Colonic mucosa (tissue), 4 donors: ENCODE measurements around the gene EEF2K. TPM values are rescaled to one million over a fixed set of nuclear protein-coding genes. Genes with fewer than 3 reads are reported as not detected.

ENCODE experiments used
- DNase-seq: peaks from one replicate; pipeline ENCODE4 v3.0.0-alpha.2; 2020
- H3K27ac ChIP-seq: fragments of 200-600 bp; one replicate; pipeline ENCODE4 v1.8.0; 2021
- H3K27me3 ChIP-seq: fragments of 200-600 bp; one replicate; pipeline ENCODE4 v1.8.0; 2021
- H3K36me3 ChIP-seq: fragments of 200-600 bp; one replicate; pipeline ENCODE4 v1.8.0; 2021
- H3K4me1 ChIP-seq: fragments of 200-600 bp; one replicate; pipeline ENCODE4 v1.8.0; 2021; ENCODE audit warnings: mild to moderate bottlenecking
- H3K4me3 ChIP-seq: fragments of 200-600 bp; one replicate; pipeline ENCODE4 v1.8.0; 2021
- H3K9ac ChIP-seq, 2 donors: one replicate each; pipeline ENCODE4 v1.7.0; 2013; ENCODE audit warnings: control low read depth in 2 of 2, low read depth in 2 of 2, low read length in 2 of 2
- H3K9me3 ChIP-seq: fragments of 200-600 bp; one replicate; pipeline ENCODE4 v1.8.0; 2021
- CTCF ChIP-seq: fragments of 200-600 bp; IDR thresholded peaks from one replicate; pipeline ENCODE4 v1.8.0; 2022; ENCODE audit warnings: antibody characterized with exemption, mild to moderate bottlenecking
- intact Hi-C: fragments of 100-400 bp; cut with DNase I; formaldehyde crosslinking; loops from one replicate; pipeline ENCODE4 v1.14.1; 2022
- total RNA-seq, 2 donors: library from RNA; stranded (reverse); fragmentation: NEBNext Ultra II Directional in 1 of 2; extraction: Animal tissue kit (Norgen Biotek cat#: 25700) in 1 of 2; gene quantifications; one replicate each; pipeline ENCODE4 v1.2.1, GENCODE V29; 2021
- donor health status: healthy.
- donor health status: DM: no; HTN: no; CAD: no.
- donor health status: DM: no; HTN: no; CAD: no.

EEF2K gene
- 10 to 100 TPM; 25.8 to 53.4 TPM for total RNA-seq

GRCh38 chr16:22206013-22206841 is at the start of gene EEF2K:
Gene EEF2K, plus strand, starts transcription at chr16:22206278. Its CDS starts 19,452 bp downstream, at chr16:22225730.
- Histone ChIP-seq H3K9me3 (no peaks in the 10 kb centered on the region), H3K36me3 (no peaks in the 10 kb centered on the region), H3K4me1 (no peaks in the 10 kb centered on the region), H3K27me3 (no peaks in the 10 kb centered on the region), H3K9ac (peak within 1 kb of the TSS; percentile 86 to 88), H3K4me3 (peak within 1 kb of the TSS; percentile 96), H3K27ac (peak within 1 kb of the TSS; percentile 89)
- peak; percentile 86 for TF ChIP-seq CTCF
- peak; percentile 93 for DNase-seq
- intact Hi-C loops: no loop called here

GRCh38 chr16:22161401-22161800 is 44.7 kb upstream of the EEF2K start:
- Histone ChIP-seq H3K27ac (no peak overlapping the region), H3K4me1 (no peaks in the 10 kb centered on the region), H3K9ac (no peak overlapping the region), H3K36me3 (no peaks in the 10 kb centered on the region), H3K9me3 (no peaks in the 10 kb centered on the region), H3K27me3 (no peaks in the 10 kb centered on the region), H3K4me3 (no peak overlapping the region)
- TF ChIP-seq CTCF: no peak
- DNase-seq: no peak
- intact Hi-C loops: no loop called here

- DNase-seq: peak; percentile 40
- no peak for TF ChIP-seq CTCF
- H3K27ac ChIP-seq: no peak within 1 kb of the TSS
- no peaks in the 10 kb centered on the region for H3K4me1 ChIP-seq
- intact Hi-C loops: no loop called here
- H3K9me3 ChIP-seq: no peaks in the 10 kb centered on the region
- no peaks in the 10 kb centered on the region for H3K27me3 ChIP-seq
- H3K9ac ChIP-seq: no peak within 1 kb of the TSS
- H3K4me3 ChIP-seq: peak within 1 kb of the TSS; percentile 1
- H3K36me3 ChIP-seq: no peaks in the 10 kb centered on the region
These were observed 44.0 kb upstream of the EEF2K start, which contains the start of gene SDR42E2 for GRCh38 chr16:22161999-22162655. Gene SDR42E2, plus strand, starts transcription at chr16:22162506. Its CDS starts 3,077 bp downstream, at chr16:22165583.

GRCh38 chr16:22162656-22163009 is 43.4 kb upstream of the EEF2K start:
- Histone ChIP-seq H3K4me1 (no peaks in the 10 kb centered on the region), H3K4me3 (peak overlapping the region; percentile 1), H3K9ac (no peak overlapping the region), H3K27me3 (no peaks in the 10 kb centered on the region), H3K36me3 (no peaks in the 10 kb centered on the region), H3K27ac (no peak overlapping the region), H3K9me3 (no peaks in the 10 kb centered on the region)
- no peak for TF ChIP-seq CTCF
- intact Hi-C loops: no loop called here
- DNase-seq: no peak

GRCh38 chr16:22163806-22164205 is 42.3 kb upstream of the EEF2K start:
- Histone ChIP-seq H3K9ac (no peak overlapping the region), H3K36me3 (no peaks in the 10 kb centered on the region), H3K9me3 (no peaks in the 10 kb centered on the region), H3K27ac (no peak overlapping the region), H3K4me1 (no peaks in the 10 kb centered on the region), H3K4me3 (no peak overlapping the region), H3K27me3 (no peaks in the 10 kb centered on the region)
- intact Hi-C loops: no loop called here
- no peak for DNase-seq
- no peak for TF ChIP-seq CTCF
